Measurements from ENCODE around the gene PCDHB2.
"Not testable (repeated sequence)": the region's sequence is repeated elsewhere in the genome, so short reads cannot be mapped to it uniquely, and the experiment has no call there.

Gene PCDHB2

GRCh38 chr5:141094481-141095262 lies at the start of gene PCDHB2:
Gene PCDHB2 (plus strand): TSS chr5:141094615. CDS start chr5:141094791, 176 bp downstream.
- no peak for DNase-seq (ENCODE audit: low read depth)

- DNase-seq (ENCODE audit: low read depth): no peak
Observed at GRCh38 chr5:141050622-141051520, 43.5 kb upstream of the PCDHB2 start, which contains the start of gene PCDHB1. Gene PCDHB1 (plus strand): TSS chr5:141051374. CDS start chr5:141051471, 97 bp downstream.

- DNase-seq (ENCODE audit: low read depth): no peak
Observed at GRCh38 chr5:141051521-141051866, 42.9 kb upstream of the PCDHB2 start.

- DNase-seq (ENCODE audit: low read depth): no peak
Observed at GRCh38 chr5:141077826-141078225, 16.6 kb upstream of the PCDHB2 start.

GRCh38 chr5:141082228-141082627 lies 12.2 kb upstream of the PCDHB2 start:
- DNase-seq (ENCODE audit: low read depth): no peak

- peak; percentile 5 for DNase-seq (ENCODE audit: low read depth)
Observed at GRCh38 chr5:141084487-141084989, 9.9 kb upstream of the PCDHB2 start.

- DNase-seq (ENCODE audit: low read depth): no peak
Observed at GRCh38 chr5:141095263-141095641, 837 bp downstream of the PCDHB2 start.

- DNase-seq (ENCODE audit: low read depth): not testable (repeated sequence)
Observed at GRCh38 chr5:141096181-141096580, 1.8 kb downstream of the PCDHB2 start.

- DNase-seq (ENCODE audit: low read depth): not testable (repeated sequence)
Observed at GRCh38 chr5:141096586-141096985, 2.2 kb downstream of the PCDHB2 start.

GRCh38 chr5:141100243-141100805 lies 5.9 kb downstream of the PCDHB2 start, which contains the start of gene PCDHB3:
Gene PCDHB3 (plus strand): TSS chr5:141100473. CDS start chr5:141100650, 177 bp downstream.
- DNase-seq (ENCODE audit: low read depth): no peak

- no peak for DNase-seq (ENCODE audit: low read depth)
Observed at GRCh38 chr5:141101059-141101458, 6.6 kb downstream of the PCDHB2 start.

GRCh38 chr5:141102070-141102469 lies 7.7 kb downstream of the PCDHB2 start:
- DNase-seq (ENCODE audit: low read depth): not testable (repeated sequence)

- DNase-seq (ENCODE audit: low read depth): not testable (repeated sequence)
Observed at GRCh38 chr5:141102471-141102870, 8.1 kb downstream of the PCDHB2 start.

- no peak for DNase-seq (ENCODE audit: low read depth)
Observed at GRCh38 chr5:141105350-141105749, 10.9 kb downstream of the PCDHB2 start.

GRCh38 chr5:141119250-141119649 lies 24.8 kb downstream of the PCDHB2 start:
- no peak for DNase-seq (ENCODE audit: low read depth)

GRCh38 chr5:141121563-141121962 lies 27.1 kb downstream of the PCDHB2 start, which contains the start of gene PCDHB4:
Gene PCDHB4 (plus strand): TSS chr5:141121818. CDS start chr5:141121999, 181 bp downstream.
- DNase-seq (ENCODE audit: low read depth): no peak

- DNase-seq (ENCODE audit: low read depth): no peak
Observed at GRCh38 chr5:141121985-141122384, 27.6 kb downstream of the PCDHB2 start.

- DNase-seq (ENCODE audit: low read depth): not testable (repeated sequence)
Observed at GRCh38 chr5:141123396-141124135, 29.2 kb downstream of the PCDHB2 start.

GRCh38 chr5:141127305-141127704 lies 32.9 kb downstream of the PCDHB2 start:
- no peak for DNase-seq (ENCODE audit: low read depth)

GRCh38 chr5:141135030-141135717 lies 40.8 kb downstream of the PCDHB2 start, which contains the start of gene PCDHB5:
Gene PCDHB5 (plus strand): TSS chr5:141135206. CDS start chr5:141135435, 229 bp downstream.
- no peak for DNase-seq (ENCODE audit: low read depth)

Measured in activated T-cell treated with anti-CD3 and anti-CD28 coated beads for 1 hour (primary cell).